ENCODE measurements around the gene MREG.
A peak's percentile ranks its signal among the peaks of the same experiment; 100 is the strongest.

The MREG gene

GRCh38 chr2:215912299-215912842, 101.0 kb downstream of the MREG start:
- Histone ChIP-seq H4K20me1 (ENCODE audit: insufficient read depth) (no peaks in the 10 kb centered on the region), H3K4me1 (ENCODE audit: low read depth, poor library complexity, severe bottlenecking) (peaks cover 70% of the 10 kb centered on the region), H3K9ac (no peak overlapping the region), H3K79me2 (ENCODE audit: insufficient read depth, low read depth) (no peaks in the 10 kb centered on the region), H3K4me2 (peak overlapping the region; percentile 91; the same call in 1 of the 2 replicates), H3K27me3 (ENCODE audit: insufficient read depth, low read depth) (no peaks in the 10 kb centered on the region), H3K36me3 (ENCODE audit: insufficient read depth) (no peaks in the 10 kb centered on the region), H2AFZ (ENCODE audit: low read depth) (no peak overlapping the region), H3K27ac (no peak overlapping the region), H3K4me3 (IDR thresholded peaks at IDR 0.05; ENCODE audit: insufficient read depth, low read depth, low read length) (no peak overlapping the region)
- no peak for TF ChIP-seq CTCF (conservative IDR thresholded peaks at IDR 0.05; ENCODE audit: low read depth, low read length)

DNA sequence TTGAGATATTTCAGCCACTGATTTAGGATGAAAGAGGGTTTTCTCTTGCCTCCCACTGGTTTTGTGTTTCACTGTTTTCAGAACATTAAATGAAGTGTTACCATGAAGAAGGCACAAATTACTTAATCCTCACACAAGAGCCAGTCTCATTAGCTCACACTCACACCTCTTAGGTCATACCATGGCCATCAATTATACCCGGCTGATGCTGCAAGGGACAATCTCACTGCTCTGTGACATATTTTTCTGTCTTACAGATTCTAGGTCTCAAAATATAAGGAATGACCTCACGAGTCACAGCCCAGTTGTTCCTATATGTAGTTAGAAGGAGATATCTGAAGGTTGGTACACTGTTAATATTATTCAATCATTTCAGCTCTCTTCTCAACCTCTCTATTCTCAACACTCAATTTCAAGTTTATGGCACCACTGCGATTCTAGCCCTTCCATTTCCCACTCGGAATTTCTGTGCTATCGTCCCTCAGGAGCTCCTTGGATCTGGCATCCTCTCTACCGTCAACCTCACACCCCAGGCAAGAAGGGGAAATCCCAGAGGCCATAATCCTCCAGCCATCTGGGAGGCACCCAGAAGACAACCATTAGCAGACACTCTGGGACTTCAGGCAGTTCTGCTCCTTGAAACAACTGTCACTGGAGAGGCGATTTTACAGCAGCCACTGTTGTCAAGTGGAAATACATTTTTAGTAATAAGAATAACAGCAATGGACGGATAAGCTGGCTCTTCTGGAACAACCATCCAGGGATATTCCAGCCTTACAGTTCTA, 101.9 kb downstream of the MREG start:
- Histone ChIP-seq H3K27me3 (ENCODE audit: insufficient read depth, low read depth) (no peaks in the 10 kb centered on the region), H4K20me1 (ENCODE audit: insufficient read depth) (no peaks in the 10 kb centered on the region), H3K9ac (no peak overlapping the region), H3K4me3 (IDR thresholded peaks at IDR 0.05; ENCODE audit: insufficient read depth, low read depth, low read length) (no peak overlapping the region), H3K36me3 (ENCODE audit: insufficient read depth) (no peaks in the 10 kb centered on the region), H3K27ac (no peak overlapping the region), H3K4me2 (peak overlapping the region; percentile 12; the same call in 1 of the 2 replicates), H2AFZ (ENCODE audit: low read depth) (no peak overlapping the region), H3K79me2 (ENCODE audit: insufficient read depth, low read depth) (no peaks in the 10 kb centered on the region), H3K4me1 (ENCODE audit: low read depth, poor library complexity, severe bottlenecking) (peaks cover 64% of the 10 kb centered on the region)
- TF ChIP-seq CTCF (conservative IDR thresholded peaks at IDR 0.05; ENCODE audit: low read depth, low read length) = no peak

- H3K4me2 ChIP-seq = no peak overlapping the region
- H3K4me1 ChIP-seq (ENCODE audit: low read depth, poor library complexity, severe bottlenecking) = peaks cover 64% of the 10 kb centered on the region
- H3K79me2 ChIP-seq (ENCODE audit: insufficient read depth, low read depth) = no peaks in the 10 kb centered on the region
- H3K4me3 ChIP-seq (IDR thresholded peaks at IDR 0.05; ENCODE audit: insufficient read depth, low read depth, low read length) = no peak overlapping the region
- no peaks in the 10 kb centered on the region for H3K36me3 ChIP-seq (ENCODE audit: insufficient read depth)
- H4K20me1 ChIP-seq (ENCODE audit: insufficient read depth) = no peaks in the 10 kb centered on the region
- no peak overlapping the region for H2AFZ ChIP-seq (ENCODE audit: low read depth)
- H3K27ac ChIP-seq = no peak overlapping the region
- H3K27me3 ChIP-seq (ENCODE audit: insufficient read depth, low read depth) = no peaks in the 10 kb centered on the region
- H3K9ac ChIP-seq = no peak overlapping the region
- no peak for TF ChIP-seq CTCF (conservative IDR thresholded peaks at IDR 0.05; ENCODE audit: low read depth, low read length)
Measured at GRCh38 chr2:215910180-215910579, 103.2 kb downstream of the MREG start.

DNA sequence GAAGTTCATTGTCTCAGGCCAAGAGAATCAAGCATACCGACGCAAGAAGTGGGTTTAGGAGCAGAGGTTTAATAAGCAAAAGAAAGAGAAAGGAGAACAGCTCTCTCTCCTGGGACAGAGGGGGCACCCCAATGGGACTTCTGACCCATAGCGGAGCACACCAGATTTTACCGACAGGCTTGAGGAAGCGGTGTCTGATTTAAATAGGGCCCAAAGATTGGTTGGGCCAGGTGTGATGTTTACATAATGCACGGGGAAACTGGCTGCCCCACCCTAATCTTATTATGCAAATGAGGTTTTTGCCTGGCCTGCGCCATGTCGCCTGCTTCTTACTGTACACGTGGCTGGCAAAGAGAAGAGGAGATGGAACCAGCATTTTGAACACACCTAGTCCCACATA, 106.2 kb downstream of the MREG start:
- no peak overlapping the region for H3K4me3 ChIP-seq (IDR thresholded peaks at IDR 0.05; ENCODE audit: insufficient read depth, low read depth, low read length)
- H3K4me2 ChIP-seq = no peak overlapping the region
- no peaks in the 10 kb centered on the region for H3K36me3 ChIP-seq (ENCODE audit: insufficient read depth)
- H4K20me1 ChIP-seq (ENCODE audit: insufficient read depth) = no peaks in the 10 kb centered on the region
- H3K4me1 ChIP-seq (ENCODE audit: low read depth, poor library complexity, severe bottlenecking) = peaks cover 39% of the 10 kb centered on the region
- H2AFZ ChIP-seq (ENCODE audit: low read depth) = no peak overlapping the region
- H3K9ac ChIP-seq = no peak overlapping the region
- H3K27me3 ChIP-seq (ENCODE audit: insufficient read depth, low read depth) = no peaks in the 10 kb centered on the region
- TF ChIP-seq CTCF (conservative IDR thresholded peaks at IDR 0.05; ENCODE audit: low read depth, low read length) = no peak
- H3K79me2 ChIP-seq (ENCODE audit: insufficient read depth, low read depth) = no peaks in the 10 kb centered on the region
- no peak overlapping the region for H3K27ac ChIP-seq

Measured in KMS-11 (cell line).